Measurements from ENCODE around the gene RNF126.

DNA sequence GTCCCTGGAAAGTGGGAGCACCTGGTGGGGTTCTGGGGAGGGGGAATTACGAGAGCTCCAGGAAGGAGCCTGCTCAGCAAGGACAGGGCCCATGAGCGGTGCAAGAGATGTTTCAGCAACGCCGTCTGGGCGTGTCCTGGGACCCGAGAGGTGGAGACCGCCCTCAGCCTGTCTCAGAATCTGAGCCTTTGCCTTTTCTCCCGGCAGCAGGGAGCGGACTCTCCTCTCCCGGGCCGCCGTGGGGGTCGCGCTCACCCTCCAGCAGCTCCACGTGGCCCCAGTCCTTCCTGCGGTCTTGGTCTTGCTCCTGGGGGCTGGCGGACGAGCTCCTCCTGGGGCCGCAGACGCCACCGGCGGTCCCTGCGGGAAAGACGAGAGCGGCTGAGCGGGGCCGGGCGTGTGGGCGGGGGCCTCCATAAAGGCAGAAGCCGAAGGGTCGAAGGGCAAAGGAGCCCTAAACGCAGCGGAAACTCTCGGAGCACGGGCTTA, 30.4 kb downstream of the RNF126 start:
- TF ChIP-seq EZH2 (IDR thresholded peaks at IDR 0.05; ENCODE audit: borderline replicate concordance, low read depth, low read length, poor library complexity, severe bottlenecking): no peak
- TF ChIP-seq, protein P1, sequence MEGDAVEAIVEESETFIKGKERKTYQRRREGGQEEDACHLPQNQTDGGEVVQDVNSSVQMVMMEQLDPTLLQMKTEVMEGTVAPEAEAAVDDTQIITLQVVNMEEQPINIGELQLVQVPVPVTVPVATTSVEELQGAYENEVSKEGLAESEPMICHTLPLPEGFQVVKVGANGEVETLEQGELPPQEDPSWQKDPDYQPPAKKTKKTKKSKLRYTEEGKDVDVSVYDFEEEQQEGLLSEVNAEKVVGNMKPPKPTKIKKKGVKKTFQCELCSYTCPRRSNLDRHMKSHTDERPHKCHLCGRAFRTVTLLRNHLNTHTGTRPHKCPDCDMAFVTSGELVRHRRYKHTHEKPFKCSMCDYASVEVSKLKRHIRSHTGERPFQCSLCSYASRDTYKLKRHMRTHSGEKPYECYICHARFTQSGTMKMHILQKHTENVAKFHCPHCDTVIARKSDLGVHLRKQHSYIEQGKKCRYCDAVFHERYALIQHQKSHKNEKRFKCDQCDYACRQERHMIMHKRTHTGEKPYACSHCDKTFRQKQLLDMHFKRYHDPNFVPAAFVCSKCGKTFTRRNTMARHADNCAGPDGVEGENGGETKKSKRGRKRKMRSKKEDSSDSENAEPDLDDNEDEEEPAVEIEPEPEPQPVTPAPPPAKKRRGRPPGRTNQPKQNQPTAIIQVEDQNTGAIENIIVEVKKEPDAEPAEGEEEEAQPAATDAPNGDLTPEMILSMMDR (conservative IDR thresholded peaks at IDR 0.05; ENCODE audit: low read depth, low read length): no peak

Measured in A673 (cell line).